Progenitor cell of endocrine pancreas (in vitro differentiated cells): Measurements from ENCODE around the gene DMXL2. TPM values are rescaled to one million over a fixed set of nuclear protein-coding genes. Genes with fewer than 3 reads are reported as not detected.
A peak's percentile ranks its signal among the peaks of the same experiment; 100 is the strongest.
"Not testable (repeated sequence)": the region's sequence is repeated elsewhere in the genome, so short reads cannot be mapped to it uniquely, and the experiment has no call there.

Source experiments
- DNase-seq: peaks from one replicate; pipeline ENCODE4 v3.0.0; 2021; ENCODE audit warnings: low spot score; ENCODE audit not compliant: unreplicated experiment
- H3K27ac Mint-ChIP-seq: 2 replicates; pipeline ENCODE4 v1.8.0; 2021; ENCODE audit warnings: mild to moderate bottlenecking, moderate library complexity, mixed read lengths
- H3K27me3 Mint-ChIP-seq: 2 replicates; pipeline ENCODE4 v1.8.0; 2021; ENCODE audit warnings: mixed read lengths
- H3K36me3 Mint-ChIP-seq: 2 replicates; pipeline ENCODE4 v1.8.0; 2022; ENCODE audit warnings: mixed read lengths; ENCODE audit not compliant: insufficient read depth
- H3K4me1 Mint-ChIP-seq: 2 replicates; pipeline ENCODE4 v1.8.0; 2021; ENCODE audit warnings: low read depth, mixed read lengths
- H3K4me3 Mint-ChIP-seq: 2 replicates; pipeline ENCODE4 v1.8.0; 2021; ENCODE audit warnings: low read depth, mild to moderate bottlenecking, moderate library complexity, mixed read lengths
- H3K9me3 Mint-ChIP-seq: 2 replicates; pipeline ENCODE4 v1.8.0; 2021; ENCODE audit warnings: low read depth, mixed read lengths
- total RNA-seq: library from RNA; stranded (reverse); gene quantifications from 2 replicates; pipeline ENCODE4 v1.2.1, GENCODE V29; 2021
- TF ChIP-seq, protein P1 (sequence below): fragments of 200-600 bp; sonication (generic); IDR thresholded peaks from one replicate; pipeline ENCODE4 v1.5.0; 2021; ENCODE audit warnings: antibody characterized with exemption, mild to moderate bottlenecking; ENCODE audit not compliant: unreplicated experiment

DMXL2 gene
- total RNA-seq, 1 donor from 2014 or later: 43.3 TPM

DNA sequence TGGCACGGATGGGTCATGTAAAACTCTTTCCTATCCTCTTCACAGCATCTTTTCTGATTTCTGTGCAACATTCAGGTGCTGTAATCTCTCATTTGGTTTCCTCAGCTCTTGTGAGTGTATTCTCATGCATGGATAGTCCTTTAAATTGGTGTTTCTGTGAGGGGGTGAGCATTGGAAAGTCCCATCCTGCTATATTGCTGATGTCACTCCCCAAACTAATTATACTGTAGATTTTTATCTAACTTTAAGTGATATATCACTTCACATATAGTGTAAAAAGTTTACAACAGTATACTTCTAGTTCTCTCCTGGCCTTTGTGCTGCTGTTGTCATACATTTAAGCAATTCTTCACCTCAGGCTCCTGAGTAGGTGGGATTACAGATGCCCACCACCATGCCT, 178.5 kb downstream of the DMXL2 start:
- no peak for DNase-seq
- Mint-ChIP-seq H3K4me1 (peaks cover 15% of the 10 kb centered on the region), H3K36me3 (peaks cover 3% of the 10 kb centered on the region), H3K27ac (peak overlapping the region; percentile 9), H3K9me3 (no peaks in the 10 kb centered on the region), H3K27me3 (no peaks in the 10 kb centered on the region), H3K4me3 (no peak overlapping the region)
- TF ChIP-seq, protein P1, sequence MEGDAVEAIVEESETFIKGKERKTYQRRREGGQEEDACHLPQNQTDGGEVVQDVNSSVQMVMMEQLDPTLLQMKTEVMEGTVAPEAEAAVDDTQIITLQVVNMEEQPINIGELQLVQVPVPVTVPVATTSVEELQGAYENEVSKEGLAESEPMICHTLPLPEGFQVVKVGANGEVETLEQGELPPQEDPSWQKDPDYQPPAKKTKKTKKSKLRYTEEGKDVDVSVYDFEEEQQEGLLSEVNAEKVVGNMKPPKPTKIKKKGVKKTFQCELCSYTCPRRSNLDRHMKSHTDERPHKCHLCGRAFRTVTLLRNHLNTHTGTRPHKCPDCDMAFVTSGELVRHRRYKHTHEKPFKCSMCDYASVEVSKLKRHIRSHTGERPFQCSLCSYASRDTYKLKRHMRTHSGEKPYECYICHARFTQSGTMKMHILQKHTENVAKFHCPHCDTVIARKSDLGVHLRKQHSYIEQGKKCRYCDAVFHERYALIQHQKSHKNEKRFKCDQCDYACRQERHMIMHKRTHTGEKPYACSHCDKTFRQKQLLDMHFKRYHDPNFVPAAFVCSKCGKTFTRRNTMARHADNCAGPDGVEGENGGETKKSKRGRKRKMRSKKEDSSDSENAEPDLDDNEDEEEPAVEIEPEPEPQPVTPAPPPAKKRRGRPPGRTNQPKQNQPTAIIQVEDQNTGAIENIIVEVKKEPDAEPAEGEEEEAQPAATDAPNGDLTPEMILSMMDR: no peak

DNA sequence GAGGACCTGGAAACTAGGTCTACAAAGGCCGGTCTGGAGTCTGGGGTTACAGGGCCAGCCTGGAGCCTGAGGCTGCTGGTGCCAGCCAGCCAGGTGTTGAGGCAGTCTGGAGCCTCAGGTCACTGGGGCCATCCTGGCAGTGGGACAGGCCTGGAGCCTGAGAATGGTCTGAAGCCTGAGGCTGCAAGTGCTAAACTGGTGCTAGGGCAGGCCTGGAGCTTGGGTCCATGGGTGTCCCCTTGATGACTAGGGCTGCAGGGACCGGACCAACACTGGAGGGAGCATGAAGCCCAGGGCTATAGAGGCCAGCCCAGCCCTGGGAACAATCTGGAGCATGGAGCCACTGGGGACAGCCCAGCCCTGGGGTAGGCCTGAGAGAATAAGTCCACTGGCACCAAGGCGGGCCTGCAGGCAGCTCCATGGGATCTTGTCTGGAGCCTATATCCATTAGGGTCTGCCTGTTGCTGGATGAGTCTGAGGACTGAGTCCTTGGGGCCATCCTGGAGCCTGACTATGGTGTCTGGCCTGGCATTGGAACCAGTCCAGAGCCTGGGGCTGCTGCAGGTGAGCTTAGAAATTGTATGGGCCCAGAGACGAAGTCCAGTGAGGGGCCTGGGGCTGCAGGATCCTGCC, 179.2 kb downstream of the DMXL2 start:
- peaks cover 15% of the 10 kb centered on the region for H3K4me1 Mint-ChIP-seq
- no peak overlapping the region for H3K27ac Mint-ChIP-seq
- no peaks in the 10 kb centered on the region for H3K27me3 Mint-ChIP-seq
- peaks cover 3% of the 10 kb centered on the region for H3K36me3 Mint-ChIP-seq
- no peak overlapping the region for H3K4me3 Mint-ChIP-seq
- TF ChIP-seq, protein P1: no peak
- peaks cover 4% of the 10 kb centered on the region for H3K9me3 Mint-ChIP-seq
- DNase-seq: no peak

- no peak overlapping the region for H3K4me3 Mint-ChIP-seq
- DNase-seq: no peak
- TF ChIP-seq, protein P1: no peak
- H3K36me3 Mint-ChIP-seq: no peaks in the 10 kb centered on the region
- peaks cover 21% of the 10 kb centered on the region for H3K9me3 Mint-ChIP-seq
- no peaks in the 10 kb centered on the region for H3K4me1 Mint-ChIP-seq
- H3K27ac Mint-ChIP-seq: no peak overlapping the region
- H3K27me3 Mint-ChIP-seq: no peaks in the 10 kb centered on the region
These were observed 184.0 kb downstream of the DMXL2 start for GRCh38 chr15:51438526-51438925.

- Mint-ChIP-seq H3K4me3 (no peak overlapping the region), H3K4me1 (no peaks in the 10 kb centered on the region), H3K36me3 (no peaks in the 10 kb centered on the region), H3K27ac (no peak overlapping the region), H3K9me3 (peaks cover 3% of the 10 kb centered on the region), H3K27me3 (no peaks in the 10 kb centered on the region)
- DNase-seq: no peak
- TF ChIP-seq, protein P1: no peak
These were observed 197.0 kb downstream of the DMXL2 start for GRCh38 chr15:51425517-51426040.

DNA sequence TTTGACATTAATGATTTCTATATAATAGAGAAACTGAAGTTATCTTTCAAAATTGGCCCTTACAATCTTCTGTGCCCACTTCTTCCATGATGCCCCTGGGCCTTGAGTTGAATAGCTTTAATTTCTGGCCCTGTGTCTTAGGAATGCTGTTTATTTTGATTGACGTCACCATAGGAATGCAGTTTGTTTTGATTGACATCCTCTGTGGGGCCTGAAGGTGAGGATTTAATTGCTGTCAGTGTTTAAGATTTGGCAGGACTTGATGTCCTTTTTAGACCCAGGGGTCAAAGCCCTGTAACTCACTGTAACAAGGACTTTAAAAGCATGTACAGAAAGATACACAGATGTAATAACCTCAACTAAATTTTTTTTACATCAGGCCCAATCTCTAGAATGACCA, 197.8 kb downstream of the DMXL2 start:
- TF ChIP-seq, protein P1: no peak
- no peak overlapping the region for H3K27ac Mint-ChIP-seq

GRCh38 chr15:51423040-51423439, 199.5 kb downstream of the DMXL2 start:
- not testable (repeated sequence) for H3K36me3 Mint-ChIP-seq, H3K4me3 Mint-ChIP-seq, H3K27ac Mint-ChIP-seq, H3K27me3 Mint-ChIP-seq, H3K4me1 Mint-ChIP-seq, DNase-seq, H3K9me3 Mint-ChIP-seq

More for the DNA sequence above, 197.8 kb downstream of the DMXL2 start:
- H3K36me3 Mint-ChIP-seq: no peaks in the 10 kb centered on the region
- no peaks in the 10 kb centered on the region for H3K9me3 Mint-ChIP-seq
- no peaks in the 10 kb centered on the region for H3K4me1 Mint-ChIP-seq
- no peak for DNase-seq
- H3K27me3 Mint-ChIP-seq: no peaks in the 10 kb centered on the region
- H3K4me3 Mint-ChIP-seq: no peak overlapping the region
